Hepatocyte (in vitro differentiated cells): ENCODE results near the gene KCNIP2.

ENCODE experiments used
- EZH2 ChIP-seq: fragments of 200-600 bp; sonication (generic); IDR thresholded peaks from 2 replicates; pipeline ENCODE4 v1.6.1; 2016; ENCODE audit warnings: antibody characterized with exemption, mild to moderate bottlenecking, borderline replicate concordance
- TF ChIP-seq, protein P1 (sequence below): fragments of 200-600 bp; sonication (generic); IDR thresholded peaks from 2 replicates; pipeline ENCODE4 v1.5.1; 2016; ENCODE audit warnings: antibody characterized with exemption, mild to moderate bottlenecking; ENCODE audit not compliant: poor library complexity

DNA sequence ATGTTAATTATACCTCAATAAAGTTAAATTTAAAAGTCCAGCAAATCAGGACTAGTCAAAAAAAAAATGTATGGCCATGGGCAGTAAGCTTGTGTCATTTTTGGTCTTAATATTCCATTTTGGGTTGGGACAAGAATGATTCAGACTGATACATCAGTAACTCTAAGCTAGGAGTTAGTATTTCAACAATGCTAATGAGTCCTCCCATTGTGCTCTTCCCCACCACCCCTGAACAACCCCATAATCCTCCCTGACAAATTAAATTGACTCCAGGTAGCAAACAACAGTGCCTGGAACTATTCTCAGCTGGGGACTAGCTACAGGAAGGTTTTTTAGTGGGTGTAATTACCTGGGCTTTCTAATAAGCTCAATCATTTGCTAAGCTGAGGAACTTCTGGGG is 30.7 kb upstream of the KCNIP2 start:
- TF ChIP-seq, protein P1, sequence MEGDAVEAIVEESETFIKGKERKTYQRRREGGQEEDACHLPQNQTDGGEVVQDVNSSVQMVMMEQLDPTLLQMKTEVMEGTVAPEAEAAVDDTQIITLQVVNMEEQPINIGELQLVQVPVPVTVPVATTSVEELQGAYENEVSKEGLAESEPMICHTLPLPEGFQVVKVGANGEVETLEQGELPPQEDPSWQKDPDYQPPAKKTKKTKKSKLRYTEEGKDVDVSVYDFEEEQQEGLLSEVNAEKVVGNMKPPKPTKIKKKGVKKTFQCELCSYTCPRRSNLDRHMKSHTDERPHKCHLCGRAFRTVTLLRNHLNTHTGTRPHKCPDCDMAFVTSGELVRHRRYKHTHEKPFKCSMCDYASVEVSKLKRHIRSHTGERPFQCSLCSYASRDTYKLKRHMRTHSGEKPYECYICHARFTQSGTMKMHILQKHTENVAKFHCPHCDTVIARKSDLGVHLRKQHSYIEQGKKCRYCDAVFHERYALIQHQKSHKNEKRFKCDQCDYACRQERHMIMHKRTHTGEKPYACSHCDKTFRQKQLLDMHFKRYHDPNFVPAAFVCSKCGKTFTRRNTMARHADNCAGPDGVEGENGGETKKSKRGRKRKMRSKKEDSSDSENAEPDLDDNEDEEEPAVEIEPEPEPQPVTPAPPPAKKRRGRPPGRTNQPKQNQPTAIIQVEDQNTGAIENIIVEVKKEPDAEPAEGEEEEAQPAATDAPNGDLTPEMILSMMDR: no peak
- TF ChIP-seq EZH2: no peak
